LHCN-M2 (cell line): ENCODE data around the gene MOCS1. TPM values are rescaled to one million over a fixed set of nuclear protein-coding genes. Genes with fewer than 3 reads are reported as not detected.
"Not testable (repeated sequence)": the region's sequence is repeated elsewhere in the genome, so short reads cannot be mapped to it uniquely, and the experiment has no call there.

Experiments
- DNase-seq: peaks from one replicate; pipeline ENCODE4 v3.0.0-alpha.2; 2012; ENCODE audit warnings: low read depth
- polyA plus RNA-seq: library from polyadenylated mRNA; unstranded; fragments of >200 nt; gene quantifications from one replicate; pipeline ENCODE4 v1.2.1, GENCODE V29; 2012; ENCODE audit warnings: missing spikeins
- total RNA-seq: library from RNA; depleted of rRNA; stranded (reverse); fragments of >200 nt; gene quantifications from 2 replicates; pipeline ENCODE4 v1.2.3, GENCODE V29; 2014; rRNA removed

The MOCS1 gene
- 13.5 and 13.9 TPM in 2 replicates for total RNA-seq
- 10.7 TPM for polyA plus RNA-seq

DNA sequence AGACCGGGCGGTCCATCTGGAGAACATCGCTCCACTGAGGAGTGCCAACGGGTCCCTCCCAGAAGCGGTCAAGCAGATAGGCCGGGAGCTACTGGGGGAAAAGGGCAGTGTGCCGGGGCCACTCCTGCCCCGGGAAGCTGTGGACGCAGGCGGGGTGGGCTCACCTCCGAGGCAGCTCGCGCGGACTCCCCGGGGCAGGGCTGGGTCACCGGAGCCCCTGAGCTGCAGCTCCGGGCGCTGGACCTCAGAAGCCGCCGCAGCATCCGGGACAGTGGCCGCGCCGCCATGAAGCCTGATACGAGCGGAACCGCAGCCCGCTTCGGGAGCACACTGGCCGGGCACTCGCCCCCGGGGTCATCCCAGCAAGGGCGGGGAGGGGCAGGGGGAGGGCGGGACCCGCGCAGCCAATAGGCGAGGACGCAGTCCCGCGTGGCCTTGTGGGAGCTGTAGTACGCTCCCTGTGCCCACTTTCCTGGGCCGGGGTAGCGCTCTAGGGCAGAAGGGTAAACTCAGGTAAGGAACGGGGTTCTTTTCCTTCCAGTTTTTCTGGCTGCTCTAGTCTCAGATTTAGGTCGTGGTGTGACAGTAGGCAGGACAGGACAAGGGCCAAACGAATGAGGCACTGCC lies at the start of gene MOCS1:
MOCS1 (minus strand) TSS at position 332 of the 627 bp plus-strand sequence; CDS start at position 287, 45 bp downstream.
- peak; percentile 70 for DNase-seq

- DNase-seq = no peak
These were observed 49.8 kb upstream of the MOCS1 start for GRCh38 chr6:39984051-39984450.

- no peak for DNase-seq
These were observed 48.9 kb upstream of the MOCS1 start for GRCh38 chr6:39983193-39983592.

- DNase-seq = no peak
These were observed 48.5 kb upstream of the MOCS1 start for GRCh38 chr6:39982720-39983119.

DNA sequence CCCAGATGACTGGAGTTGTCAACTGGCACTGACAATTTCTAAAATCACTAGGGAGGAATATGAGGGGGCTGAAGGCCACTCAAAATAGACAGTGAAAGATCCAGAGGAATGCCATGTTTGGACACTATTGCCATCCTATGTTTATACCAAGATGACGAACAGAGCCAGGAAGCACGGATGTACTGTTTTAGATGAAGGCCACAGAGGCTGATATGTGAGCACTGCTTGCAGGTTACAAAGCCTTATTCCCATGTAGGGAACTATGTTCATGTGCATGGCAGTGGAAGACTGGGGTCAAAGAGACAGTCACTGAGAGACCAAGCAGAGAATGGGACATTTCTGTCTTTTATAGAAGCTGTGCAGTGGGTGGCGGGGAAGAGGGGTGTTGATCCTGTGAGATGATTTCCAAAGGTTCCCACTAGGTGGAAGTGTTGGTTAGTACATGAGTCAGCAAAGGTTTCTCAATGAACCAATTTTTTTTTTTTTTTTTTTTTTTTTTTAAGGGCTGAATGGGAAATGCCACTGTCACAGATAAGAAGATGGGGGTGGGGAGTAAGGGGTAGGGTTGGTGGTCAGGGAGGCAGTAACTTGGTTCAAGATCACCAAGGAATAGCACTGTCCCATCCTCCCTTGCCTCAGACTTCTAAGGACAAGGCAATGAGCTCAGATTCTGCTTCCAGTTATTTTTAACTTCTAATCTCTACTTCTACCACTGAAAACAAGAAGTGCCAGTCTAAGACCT lies 46.7 kb upstream of the MOCS1 start:
- peak; percentile 42 for DNase-seq

- no peak for DNase-seq
These were observed 45.4 kb upstream of the MOCS1 start for GRCh38 chr6:39979461-39980328.

DNA sequence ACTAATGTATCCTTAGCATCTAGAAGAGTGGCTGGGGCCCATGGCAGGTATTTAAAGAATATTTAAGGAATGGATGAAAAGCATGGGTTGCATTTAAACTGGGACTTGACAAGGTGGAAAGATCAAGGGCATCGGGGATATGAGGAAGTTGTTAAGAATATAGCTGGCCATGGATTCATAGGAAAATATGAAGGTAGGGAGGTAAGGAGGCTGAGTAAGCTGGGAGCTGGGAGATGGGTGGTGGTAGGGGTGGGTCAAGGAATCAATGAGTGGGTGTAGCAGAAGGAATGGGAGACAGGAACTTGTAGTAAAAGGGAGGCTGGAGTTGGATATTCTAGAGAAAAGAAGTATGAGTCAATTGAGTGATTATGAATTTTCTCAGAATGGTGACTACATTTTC lies 44.0 kb upstream of the MOCS1 start:
- DNase-seq = no peak

DNA sequence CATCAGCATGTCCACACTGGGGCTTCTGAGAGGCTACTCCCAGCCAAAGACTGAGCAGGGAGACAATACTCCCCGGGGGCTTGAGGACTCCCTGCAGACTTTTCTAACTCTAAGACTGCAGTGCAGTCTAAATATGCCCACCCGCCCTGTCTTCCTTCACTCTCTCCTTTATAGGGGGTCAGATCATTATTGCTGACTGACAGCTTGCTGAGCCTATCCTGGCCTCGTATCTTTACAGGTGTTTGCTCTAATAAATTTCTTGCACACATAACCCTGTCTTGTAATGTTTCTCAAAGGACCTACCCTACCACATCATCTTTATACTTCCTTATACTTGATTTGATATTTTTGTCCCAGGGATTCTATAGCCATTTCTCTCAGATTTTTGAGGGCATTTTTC lies 39.4 kb upstream of the MOCS1 start:
- no peak for DNase-seq

GRCh38 chr6:39972717-39973116 lies 38.5 kb upstream of the MOCS1 start:
- not testable (repeated sequence) for DNase-seq

DNA sequence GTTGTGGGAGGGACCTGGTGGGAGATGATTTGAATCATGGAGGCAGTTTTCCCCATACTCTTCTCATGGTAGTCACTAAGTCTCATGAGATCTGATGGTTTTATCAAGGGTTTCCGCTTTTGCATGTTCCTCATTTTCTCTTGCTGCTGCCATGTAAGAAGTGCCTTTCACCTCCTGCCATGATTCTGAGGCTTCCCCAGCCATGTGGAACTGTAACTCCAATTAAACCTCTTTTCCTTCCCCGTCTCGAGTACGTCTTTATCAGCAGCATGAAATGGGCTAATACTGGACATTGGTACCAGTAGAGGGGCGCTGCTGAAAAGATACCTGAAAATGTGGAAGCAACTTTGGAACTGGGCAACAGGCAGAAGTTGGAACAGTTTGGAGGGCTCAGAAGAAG lies 36.9 kb upstream of the MOCS1 start:
- not testable (repeated sequence) for DNase-seq

DNA sequence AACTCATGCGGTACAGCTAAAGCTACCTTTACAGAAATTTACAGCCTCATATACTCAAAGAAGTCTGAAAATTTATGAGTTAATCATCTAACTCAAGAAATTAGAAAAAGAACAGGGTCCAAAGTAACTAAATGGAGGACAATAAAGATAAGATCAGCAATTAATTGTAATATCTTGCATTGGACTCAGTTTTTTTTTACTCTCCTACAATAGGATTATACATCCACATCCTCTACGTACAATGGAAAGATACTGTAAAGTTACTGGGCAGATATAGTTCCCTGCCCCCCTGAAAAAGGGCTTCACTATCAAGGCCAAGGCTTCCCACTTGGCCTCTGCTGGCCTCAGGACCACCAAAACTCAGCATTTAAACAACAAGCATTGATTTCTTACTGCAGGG lies 31.5 kb upstream of the MOCS1 start:
- no peak for DNase-seq

DNA sequence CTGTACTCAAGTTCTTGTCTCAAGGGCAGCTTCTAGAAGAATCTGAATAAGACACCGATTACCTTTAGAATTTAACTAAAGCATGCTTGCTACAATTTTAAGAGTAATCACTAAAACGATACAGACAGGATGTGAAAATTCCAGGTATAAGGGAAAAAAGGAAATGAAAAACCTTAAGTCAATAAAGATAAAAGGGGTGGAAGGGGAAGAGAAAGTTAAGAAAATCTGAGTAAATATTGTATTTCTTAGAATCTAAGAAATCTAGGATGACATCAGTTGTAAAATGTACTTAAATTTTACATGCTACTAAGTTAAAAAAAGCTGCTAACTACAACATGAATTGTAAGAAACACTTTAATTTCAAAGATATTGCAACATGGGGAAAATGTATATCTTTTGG lies 30.3 kb upstream of the MOCS1 start:
- DNase-seq = no peak

DNA sequence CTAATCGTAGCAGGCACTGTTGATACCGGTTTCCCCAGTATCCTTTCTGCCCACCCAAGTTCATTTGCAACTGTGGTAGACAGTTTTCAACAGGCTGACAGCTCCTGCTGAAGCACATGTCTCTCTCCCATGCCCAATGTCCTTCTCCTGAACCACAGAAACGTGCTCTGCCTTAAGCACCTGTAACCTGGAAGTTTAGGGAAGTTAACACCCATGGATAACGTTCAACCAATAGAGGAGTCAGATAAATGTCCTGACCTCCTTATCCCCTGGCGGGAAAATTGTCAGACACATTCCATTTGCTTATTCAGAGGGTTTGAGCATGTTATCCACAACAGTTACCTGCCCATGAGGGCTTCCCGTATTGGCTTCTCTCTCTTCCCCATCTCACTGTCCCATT lies 29.8 kb upstream of the MOCS1 start:
- no peak for DNase-seq

GRCh38 chr6:39962831-39963230 lies 28.6 kb upstream of the MOCS1 start:
- no peak for DNase-seq

GRCh38 chr6:39961178-39961577 lies 26.9 kb upstream of the MOCS1 start:
- peak; percentile 21 for DNase-seq

GRCh38 chr6:39958947-39959346 lies 24.7 kb upstream of the MOCS1 start:
- DNase-seq = no peak

DNA sequence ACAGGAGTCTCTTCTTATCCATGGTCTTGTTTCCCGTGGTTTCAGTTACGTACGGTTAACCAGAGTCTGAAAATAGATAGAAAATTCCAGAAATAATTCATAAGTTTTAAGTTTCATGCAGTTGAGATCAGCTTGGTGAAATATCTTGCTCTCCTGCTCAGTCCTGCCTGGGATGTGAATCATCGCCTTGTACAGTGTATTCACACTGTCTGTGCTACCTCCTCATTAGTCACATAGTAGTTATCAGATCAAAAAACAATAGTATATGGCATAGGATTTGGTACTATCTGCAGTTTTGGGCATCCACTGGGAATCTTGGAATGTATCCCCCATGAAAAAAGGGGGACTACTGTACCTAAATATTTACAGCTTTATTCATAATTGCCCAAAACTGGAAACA lies 22.7 kb upstream of the MOCS1 start:
- peak; percentile 26 for DNase-seq

GRCh38 chr6:39953076-39953618 lies 18.9 kb upstream of the MOCS1 start:
- DNase-seq = no peak

GRCh38 chr6:39952167-39952566 lies 17.9 kb upstream of the MOCS1 start:
- DNase-seq = no peak

DNA sequence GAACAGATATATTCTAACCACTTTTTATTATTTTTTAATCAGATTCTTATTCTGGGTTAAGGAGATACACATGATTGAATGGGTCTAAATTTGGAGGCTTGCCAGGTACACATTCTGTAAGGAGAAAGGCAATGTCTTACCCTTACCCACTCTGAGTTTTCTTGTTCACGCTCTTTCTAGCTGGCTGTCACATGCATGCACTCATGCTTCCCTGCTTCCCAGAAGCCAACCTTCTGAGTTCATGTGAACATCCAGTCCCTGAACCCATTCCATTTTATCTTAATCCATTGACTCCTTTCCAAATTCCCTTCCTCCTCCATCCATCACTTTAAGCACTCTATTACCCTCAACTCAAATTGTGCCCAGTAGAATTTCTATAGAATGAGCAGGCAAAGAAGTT lies 17.5 kb upstream of the MOCS1 start:
- DNase-seq = no peak

DNA sequence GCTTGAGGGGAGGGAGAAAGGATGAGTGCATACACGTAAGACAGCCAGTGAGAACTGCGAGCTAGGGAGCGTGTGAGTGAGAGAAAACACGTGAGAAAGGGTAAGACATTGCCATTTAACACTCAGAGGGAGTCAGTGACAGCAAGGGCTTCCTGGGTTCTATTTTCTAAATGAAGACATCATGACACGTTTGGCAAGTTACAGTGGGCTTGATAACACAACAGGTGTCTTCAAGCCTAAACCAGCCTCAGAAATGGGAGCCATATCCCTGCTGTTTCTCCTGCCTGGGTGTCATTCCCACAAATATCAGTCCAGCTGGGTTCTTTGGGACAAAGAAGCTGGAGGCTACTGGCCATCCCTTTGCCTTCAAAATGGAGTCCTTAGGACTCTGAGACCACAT lies 16.9 kb upstream of the MOCS1 start:
- DNase-seq = no peak

GRCh38 chr6:39950125-39950720 lies 16.0 kb upstream of the MOCS1 start:
- no peak for DNase-seq
